NCI-H2081 (cell line): ENCODE data around the gene MAN2B1.
A peak's percentile ranks its signal among the peaks of the same experiment; 100 is the strongest.

Experiments
- DNase-seq, 2 experiments: peaks; one replicate each; lab custom pipeline; 2025; lab: John Stamatoyannopoulos, UW

Gene MAN2B1

DNA sequence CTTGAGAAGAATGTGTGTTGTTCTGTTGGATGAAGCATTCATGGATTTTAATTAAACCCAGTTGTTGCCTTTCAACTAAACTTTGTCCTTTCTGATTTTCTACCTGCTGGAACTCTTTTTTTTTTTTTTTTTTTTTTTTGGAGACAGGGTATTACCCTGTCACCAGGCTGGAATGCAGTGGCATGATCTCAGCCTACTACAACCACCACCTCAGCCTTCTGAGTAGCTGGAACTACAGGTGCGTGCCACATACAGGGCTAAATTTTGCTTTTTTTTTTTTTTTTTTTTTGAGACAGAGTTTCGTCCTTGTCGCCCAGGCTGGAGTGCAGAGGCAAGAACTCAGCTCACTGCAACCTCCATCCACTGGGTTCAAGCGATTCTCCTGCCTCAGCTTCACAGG lies 48.9 kb downstream of the MAN2B1 start:
- DNase-seq = no peak

DNA sequence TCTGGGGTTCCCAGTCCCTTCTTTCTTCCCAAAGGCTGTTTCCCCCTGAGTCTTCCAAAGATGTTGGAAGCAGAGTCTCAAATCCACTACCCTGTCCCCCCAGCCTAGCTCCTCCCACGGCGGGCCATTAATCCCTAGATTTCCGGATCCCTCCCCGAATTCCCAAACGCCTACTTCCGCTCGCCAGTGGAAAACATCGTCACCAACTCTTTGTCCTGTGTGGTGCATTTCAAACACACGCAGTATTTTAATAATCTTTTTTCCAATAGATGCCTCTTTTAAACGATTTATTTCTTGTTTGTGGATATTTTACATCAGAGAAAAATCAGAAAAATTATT lies 55.2 kb downstream of the MAN2B1 start:
- peak; percentile 58 to 76 for DNase-seq

DNA sequence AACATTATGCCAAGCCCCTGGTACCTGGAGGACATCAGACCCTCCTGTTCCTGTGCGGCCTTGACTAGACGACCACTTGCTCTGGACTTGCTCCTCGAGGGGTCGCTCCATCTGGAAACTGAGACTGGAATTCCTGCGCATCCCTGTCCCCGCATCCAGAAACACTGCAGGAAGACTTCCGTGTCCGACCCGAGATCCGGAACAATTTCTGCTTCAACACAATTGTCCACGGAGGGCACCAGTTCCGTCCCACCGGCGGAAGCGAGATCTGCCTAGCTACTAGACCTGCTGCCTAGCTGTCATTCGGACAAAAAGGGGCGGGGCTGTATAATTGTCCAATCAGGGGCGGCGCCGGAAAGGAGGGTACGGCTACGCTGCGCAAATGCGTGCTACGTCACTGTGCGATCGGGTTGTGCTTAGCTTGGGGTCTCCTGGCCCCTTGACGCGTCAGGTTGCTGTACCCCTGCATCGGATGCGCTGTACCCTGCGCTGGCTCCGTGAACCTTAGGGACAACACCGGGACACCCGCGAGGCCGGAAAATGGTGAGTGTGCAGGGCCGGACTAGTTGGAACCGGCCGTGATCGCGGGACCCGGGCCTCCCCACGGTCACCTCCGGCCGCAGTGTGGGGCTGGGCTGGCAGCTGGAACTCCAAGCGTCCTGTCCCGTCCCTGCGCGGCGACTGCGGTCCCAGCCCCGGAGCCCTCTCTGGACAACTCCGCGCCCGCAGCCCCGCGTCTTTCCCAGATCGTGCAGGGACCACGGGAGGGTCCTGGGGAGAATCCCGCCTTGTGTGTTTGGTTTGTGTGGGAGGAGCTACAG lies 55.8 kb downstream of the MAN2B1 start, which contains the start of the genes ZNF490 and ZNF791:
ZNF490 (minus strand) TSS at position 274 of the 821 bp plus-strand sequence; CDS start at position 141, 133 bp downstream.
ZNF791 (plus strand) TSS at position 381 of the 821 bp plus-strand sequence; CDS start at position 541, 160 bp downstream.
- peak; percentile 98 to 99 for DNase-seq

DNA sequence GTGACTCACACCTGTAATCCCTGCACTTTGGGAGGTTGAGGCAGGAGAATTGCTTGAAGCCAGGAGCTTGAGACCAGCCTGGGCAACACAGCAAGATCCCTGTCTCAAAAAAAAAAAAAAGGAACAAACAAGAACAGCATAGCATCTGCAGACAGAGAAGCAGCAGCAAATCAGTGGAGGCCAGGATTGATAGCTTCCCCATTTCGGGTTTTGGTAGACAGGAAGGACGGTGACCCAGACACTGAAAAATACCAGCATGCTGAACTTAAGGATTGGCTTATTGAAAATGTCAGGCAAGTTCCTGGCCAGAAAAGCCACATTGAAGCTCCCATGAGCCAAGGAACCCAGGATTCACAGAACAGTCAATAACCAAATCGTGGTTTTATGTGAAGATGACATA lies 58.9 kb downstream of the MAN2B1 start:
- no peak for DNase-seq

DNA sequence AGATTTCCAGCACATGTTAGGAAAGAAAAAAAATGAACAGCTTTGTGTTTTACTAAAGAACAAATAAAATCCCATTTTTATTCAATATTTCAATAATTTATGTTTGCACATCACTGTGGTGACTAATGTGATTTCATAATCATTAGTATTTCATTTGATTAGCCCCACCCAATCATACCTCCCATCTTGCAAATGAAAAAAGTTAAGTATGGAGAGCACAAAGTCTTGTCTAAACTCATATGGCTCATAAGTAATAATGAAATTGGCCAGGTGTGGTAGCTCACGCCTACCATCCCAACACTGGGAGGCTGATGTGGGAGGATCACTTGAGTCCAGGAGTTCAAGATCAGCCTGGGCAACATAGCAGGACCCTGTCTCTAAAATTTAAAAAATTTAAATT lies 59.7 kb downstream of the MAN2B1 start:
- DNase-seq = no peak

DNA sequence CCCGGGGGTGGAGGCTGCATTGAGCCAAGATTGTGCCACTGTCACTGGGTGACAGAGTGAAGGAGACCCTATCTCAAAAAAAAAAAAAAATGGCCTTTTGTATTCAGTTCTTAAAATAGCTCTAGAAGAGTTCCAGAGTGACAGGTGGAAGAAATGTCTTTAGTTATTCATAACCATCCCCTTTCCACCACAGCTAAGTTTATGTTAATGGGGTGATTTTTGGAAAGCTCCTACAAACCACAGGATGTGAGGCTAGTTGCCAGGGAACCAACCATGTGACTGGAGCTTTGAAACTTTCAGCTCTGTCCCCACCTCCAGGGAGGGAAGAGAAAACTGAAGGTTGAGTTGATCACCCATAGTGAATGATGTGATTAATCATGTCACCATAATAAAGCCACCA lies 62.8 kb downstream of the MAN2B1 start:
- no peak for DNase-seq

DNA sequence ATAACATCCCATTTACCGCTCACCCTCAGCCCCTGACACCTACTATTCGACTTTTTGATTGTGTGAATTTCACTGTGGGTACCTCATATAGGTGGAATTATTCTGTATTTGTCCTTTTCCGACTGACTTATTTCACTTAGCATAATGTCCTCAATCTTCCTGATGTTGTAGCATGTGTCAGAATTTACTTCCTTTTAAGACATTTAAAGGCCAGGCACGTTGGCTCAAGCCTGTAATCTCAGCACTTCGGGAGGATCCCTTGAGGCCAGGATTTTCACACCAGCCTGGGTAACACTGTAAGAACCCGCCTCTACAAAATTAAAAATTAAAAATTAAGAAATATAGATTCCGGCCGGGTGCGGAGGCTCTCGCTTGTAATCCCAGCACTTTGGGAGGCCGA lies 68.9 kb downstream of the MAN2B1 start:
- DNase-seq = no peak

DNA sequence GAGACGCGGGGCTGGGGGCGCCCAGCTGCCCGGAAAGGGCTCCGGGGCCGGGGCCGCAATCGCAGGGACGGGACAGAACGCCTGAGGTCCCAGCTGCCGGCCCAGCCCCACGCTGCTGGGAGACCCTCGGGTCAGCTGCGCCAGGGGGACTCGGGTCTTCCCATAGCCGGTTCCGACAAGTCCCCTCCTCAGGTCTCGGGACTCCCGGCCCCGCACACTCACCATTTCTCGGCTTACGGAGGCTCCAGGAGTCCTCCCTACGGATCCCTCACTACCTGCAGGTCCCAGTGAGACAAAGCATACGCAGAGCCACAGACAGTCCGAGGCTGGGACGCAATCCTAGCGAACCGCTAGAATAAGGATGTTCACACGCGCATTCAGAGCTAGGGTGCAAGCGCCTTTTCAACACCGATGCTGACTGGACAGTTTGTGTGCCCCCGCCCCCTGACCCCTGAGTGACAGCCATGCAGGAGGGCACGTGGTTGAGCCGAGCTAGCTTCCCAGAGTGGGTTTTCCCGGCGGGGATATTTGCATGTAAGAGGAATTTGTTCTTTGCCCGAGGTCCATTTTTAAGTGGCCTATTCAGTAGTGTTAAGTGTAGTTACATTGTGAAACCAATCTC lies 69.5 kb downstream of the MAN2B1 start:
- no peak for DNase-seq
